H9 (cell line): ENCODE results near the gene RASL10A. TPM values are rescaled to one million over a fixed set of nuclear protein-coding genes. Genes with fewer than 3 reads are reported as not detected.

Experiments used
- DNase-seq: peaks from one replicate; pipeline ENCODE4 v3.0.0-alpha.2; 2017
- H2AFZ ChIP-seq: one replicate; pipeline ENCODE4 v1.6.1; 2013; ENCODE audit warnings: mild to moderate bottlenecking, low read length, control low read depth, moderate library complexity
- H2AK5ac ChIP-seq: 2 replicates; pipeline ENCODE4 v1.6.1; 2013; ENCODE audit warnings: low read length, control low read depth, mixed read lengths; ENCODE audit not compliant: insufficient read length
- H2BK120ac ChIP-seq: one replicate; pipeline ENCODE4 v1.6.1; 2013; ENCODE audit warnings: low read depth, mild to moderate bottlenecking, low read length, control low read depth, inconsistent platforms; ENCODE audit not compliant: poor library complexity, severe bottlenecking
- H2BK12ac ChIP-seq: 2 replicates; pipeline ENCODE4 v1.6.1; 2013; ENCODE audit warnings: low read length, control low read depth, mixed read lengths, low read depth; ENCODE audit not compliant: insufficient read length
- H2BK15ac ChIP-seq: 2 replicates; pipeline ENCODE4 v1.6.1; 2013; ENCODE audit warnings: low read depth, low read length, control low read depth
- H2BK20ac ChIP-seq: one replicate; pipeline ENCODE4 v1.6.1; 2013; ENCODE audit warnings: low read depth, mild to moderate bottlenecking, low read length, control low read depth, inconsistent platforms; ENCODE audit not compliant: poor library complexity, severe bottlenecking
- H2BK5ac ChIP-seq: 2 replicates; pipeline ENCODE4 v1.6.1; 2013; ENCODE audit warnings: low read length, control low read depth, mixed read lengths; ENCODE audit not compliant: insufficient read length
- H3K14ac ChIP-seq: 2 replicates; pipeline ENCODE4 v1.6.1; 2013; ENCODE audit warnings: low read length, control low read depth; ENCODE audit not compliant: insufficient read depth
- H3K18ac ChIP-seq: 2 replicates; pipeline ENCODE4 v1.6.1; 2013; ENCODE audit warnings: low read depth, mild to moderate bottlenecking, mixed read lengths, low read length, control low read depth; ENCODE audit not compliant: insufficient read length
- H3K23ac ChIP-seq: 2 replicates; pipeline ENCODE4 v1.6.1; 2013; ENCODE audit warnings: low read length, control low read depth, mixed read lengths, low read depth; ENCODE audit not compliant: insufficient read length
- H3K23me2 ChIP-seq: 2 replicates; pipeline ENCODE4 v1.6.1; 2013; ENCODE audit warnings: low read depth, mild to moderate bottlenecking, mixed read lengths, low read length, control low read depth; ENCODE audit not compliant: insufficient read length, poor library complexity, severe bottlenecking
- H3K27ac ChIP-seq: 2 replicates; pipeline ENCODE4 v1.5.1; 2013; ENCODE audit warnings: low read length, control low read depth, mixed read lengths, low read depth; ENCODE audit not compliant: insufficient read length
- H3K27me3 ChIP-seq: 2 replicates; pipeline ENCODE4 v1.6.1; 2013; ENCODE audit warnings: low read length, control low read depth, inconsistent platforms; ENCODE audit not compliant: insufficient read depth
- H3K4ac ChIP-seq: 2 replicates; pipeline ENCODE4 v1.6.1; 2013; ENCODE audit warnings: low read depth, mild to moderate bottlenecking, control low read depth, inconsistent platforms, low read length, moderate library complexity
- H3K4me1 ChIP-seq: 2 replicates; pipeline ENCODE4 v1.6.1; 2013; ENCODE audit warnings: low read length, control low read depth, inconsistent platforms; ENCODE audit not compliant: insufficient read depth
- H3K4me2 ChIP-seq: 2 replicates; pipeline ENCODE4 v1.6.1; 2013; ENCODE audit warnings: low read length, control low read depth, mixed read lengths; ENCODE audit not compliant: insufficient read length, insufficient read depth
- H3K56ac ChIP-seq: 2 replicates; pipeline ENCODE4 v1.6.1; 2013; ENCODE audit warnings: low read depth, mild to moderate bottlenecking, mixed read lengths, low read length, control low read depth; ENCODE audit not compliant: insufficient read length
- H3K79me1 ChIP-seq: 2 replicates; pipeline ENCODE4 v1.6.1; 2013; ENCODE audit warnings: low read depth, mild to moderate bottlenecking, moderate library complexity, low read length, control low read depth, inconsistent platforms; ENCODE audit not compliant: insufficient read depth, poor library complexity, severe bottlenecking
- H3K79me2 ChIP-seq: 2 replicates; pipeline ENCODE4 v1.6.1; 2013; ENCODE audit warnings: low read length, control low read depth, inconsistent platforms; ENCODE audit not compliant: insufficient read depth
- H3K9ac ChIP-seq: 2 replicates; pipeline ENCODE4 v1.6.1; 2013; ENCODE audit warnings: low read length, control low read depth, mixed read lengths; ENCODE audit not compliant: insufficient read length; ENCODE audit errors: extremely low read depth
- H3K9me3 ChIP-seq: one replicate; pipeline ENCODE4 v1.6.1; 2013; ENCODE audit warnings: low read depth, low read length, inconsistent platforms; ENCODE audit not compliant: control insufficient read depth
- H3T11ph ChIP-seq: one replicate; pipeline ENCODE4 v1.6.1; 2013; ENCODE audit warnings: mild to moderate bottlenecking, low read length, control low read depth, inconsistent platforms
- H4K20me1 ChIP-seq: one replicate; pipeline ENCODE4 v1.6.1; 2013; ENCODE audit not compliant: control insufficient read depth, insufficient read length, insufficient read depth
- H4K5ac ChIP-seq: 2 replicates; pipeline ENCODE4 v1.6.1; 2013; ENCODE audit warnings: low read depth, mild to moderate bottlenecking, mixed read lengths, low read length, control low read depth; ENCODE audit not compliant: insufficient read length
- H4K8ac ChIP-seq: replicated peaks from 2 replicates; pipeline ENCODE4 v1.6.1; 2013; ENCODE audit warnings: low read length, control low read depth, mixed read lengths, low read depth; ENCODE audit not compliant: insufficient read length
- H4K91ac ChIP-seq: 2 replicates; pipeline ENCODE4 v1.6.1; 2013; ENCODE audit warnings: low read depth, mild to moderate bottlenecking, moderate library complexity, mixed read lengths, low read length, control low read depth; ENCODE audit not compliant: insufficient read length
- H3K27ac Mint-ChIP-seq, 3 experiments: 2 replicates in 2 of 3; 3 replicates in 1 of 3; pipeline ENCODE4 v1.8.0; 2020 to 2021; ENCODE audit warnings: mixed read lengths in 3 of 3, mild to moderate bottlenecking in 1 of 3, moderate library complexity in 1 of 3
- H3K27me3 Mint-ChIP-seq: 2 replicates; pipeline ENCODE4 v1.8.0; 2021; ENCODE audit warnings: low read depth, mild to moderate bottlenecking, moderate library complexity, mixed read lengths
- H3K36me3 Mint-ChIP-seq, 3 experiments: 2 replicates in 2 of 3; 3 replicates in 1 of 3; pipeline ENCODE4 v1.8.0; 2020 to 2021; ENCODE audit warnings: low read depth in 3 of 3, mixed read lengths in 3 of 3; ENCODE audit not compliant: insufficient read depth in 1 of 3
- H3K4me1 Mint-ChIP-seq, 2 experiments: 2 replicates each; pipeline ENCODE4 v1.8.0; 2020; ENCODE audit warnings: mixed read lengths in 2 of 2
- H3K4me3 Mint-ChIP-seq, 2 experiments: 2 replicates in 1 of 2; 3 replicates in 1 of 2; pipeline ENCODE4 v1.8.0; 2020 to 2021; ENCODE audit warnings: mild to moderate bottlenecking in 2 of 2, mixed read lengths in 2 of 2, moderate library complexity in 1 of 2
- H3K9me3 Mint-ChIP-seq, 2 experiments: 2 replicates in 1 of 2; 3 replicates in 1 of 2; pipeline ENCODE4 v1.8.0; 2020; ENCODE audit warnings: mild to moderate bottlenecking in 2 of 2, mixed read lengths in 2 of 2, moderate library complexity in 1 of 2
- WGBS: extraction: QIAGEN DNeasy Blood & Tissue Kit; methylation state at CpG from one replicate; pipeline ENCODE4 v1.1.7; 2013; ENCODE audit warnings: missing lambda C conversion rate, low lambda C conversion rate, mixed read lengths; ENCODE audit not compliant: insufficient read length; ENCODE audit errors: extremely low coverage; 5-methylcytosine and 5-hydroxymethylcytosine counted together
- total RNA-seq: library from RNA; stranded (reverse); gene quantifications from 2 replicates; pipeline ENCODE4 v1.2.1, GENCODE V29; 2021
- TF ChIP-seq, protein P1 (sequence below): fragments of 200-600 bp; sonication (generic); conservative IDR thresholded peaks from 3 replicates; pipeline ENCODE4 v1.8.0; 2021; ENCODE audit warnings: antibody characterized with exemption, mild to moderate bottlenecking

Gene RASL10A
- total RNA-seq, 1 experiment from 2014 or later = 0.90 TPM

DNA sequence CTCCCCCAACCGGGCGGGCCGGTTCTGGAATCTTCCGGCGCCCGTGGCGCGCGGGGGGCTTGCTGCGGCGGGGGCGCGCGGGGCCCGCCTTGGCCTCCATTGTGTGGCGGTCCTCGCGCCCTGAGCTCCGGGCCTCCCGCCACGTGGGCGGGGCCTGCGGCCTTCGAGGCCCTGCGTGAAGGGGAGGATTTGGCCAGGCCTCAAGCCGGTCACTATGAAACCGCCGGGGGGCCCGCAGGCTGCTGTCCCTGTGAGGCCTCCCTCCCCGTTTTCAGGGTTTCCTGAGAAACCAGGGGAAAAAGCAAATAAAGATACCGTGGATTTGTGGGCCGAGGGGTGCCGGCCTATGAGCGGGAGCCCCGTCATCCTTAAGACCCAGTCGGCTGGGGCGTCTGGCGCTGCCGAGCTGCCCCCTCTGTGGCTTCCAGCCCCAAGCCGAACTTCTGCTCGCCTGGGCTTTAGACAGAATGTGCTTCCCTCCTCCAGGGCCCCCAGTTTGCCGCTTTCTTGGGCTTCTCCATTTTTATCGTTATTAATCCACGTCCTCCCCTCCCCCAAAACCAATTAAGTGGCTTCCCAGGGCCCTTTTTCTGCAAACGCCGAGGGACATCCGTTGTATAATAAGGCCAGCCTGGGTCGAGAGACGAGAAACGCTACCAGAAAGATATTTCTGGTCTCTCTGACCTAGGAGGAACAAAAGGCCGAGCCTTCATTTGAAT lies 46.8 kb downstream of the RASL10A start:
- Histone ChIP-seq H2AK5ac (no peak overlapping the region), H3K23me2 (peaks cover 23% of the 10 kb centered on the region), H3K4ac (peak overlapping the region; percentile 64; the same call in 1 of the 2 replicates), H2BK15ac (no peak overlapping the region; the same call in 1 of the 2 replicates), H3K27me3 (no peaks in the 10 kb centered on the region), H3K79me1 (no peaks in the 10 kb centered on the region), H2BK5ac (peak overlapping the region; percentile 90), H3K4me2 (peak overlapping the region; percentile 92), H3K18ac (peak overlapping the region; percentile 98), H2BK12ac (peak overlapping the region; percentile 31), H3K4me1 (peaks cover 8% of the 10 kb centered on the region), H3K27ac (peak overlapping the region; percentile 72), H2BK20ac (no peak overlapping the region), H3K56ac (peak overlapping the region; percentile 85), H3K9ac (peak overlapping the region; percentile 99), H4K20me1 (no peaks in the 10 kb centered on the region), H4K8ac (no peak overlapping the region), H4K5ac (no peak overlapping the region), H2AFZ (no peak overlapping the region), H3K9me3 (no peaks in the 10 kb centered on the region), H2BK120ac (peak overlapping the region; percentile 80), H3K14ac (peak overlapping the region; percentile 98), H3K23ac (no peak overlapping the region), H3T11ph (no peak overlapping the region), H3K79me2 (peaks cover 49% of the 10 kb centered on the region), H4K91ac (peak overlapping the region; percentile 11)
- Mint-ChIP-seq H3K9me3 (peaks cover 0 to 4% of the 10 kb centered on the region in 2 experiments; a peak in 2 of 5 replicates), H3K4me1 (peaks cover 44 to 50% of the 10 kb centered on the region in 2 experiments), H3K36me3 (peaks cover 51 to 76% (median 67%) of the 10 kb centered on the region in 3 experiments; a peak in 6 of 7 replicates), H3K27me3 (no peaks in the 10 kb centered on the region), H3K4me3 (peak overlapping the region; percentile 92 to 93), H3K27ac (peak overlapping the region; percentile 100)
- TF ChIP-seq, protein P1, sequence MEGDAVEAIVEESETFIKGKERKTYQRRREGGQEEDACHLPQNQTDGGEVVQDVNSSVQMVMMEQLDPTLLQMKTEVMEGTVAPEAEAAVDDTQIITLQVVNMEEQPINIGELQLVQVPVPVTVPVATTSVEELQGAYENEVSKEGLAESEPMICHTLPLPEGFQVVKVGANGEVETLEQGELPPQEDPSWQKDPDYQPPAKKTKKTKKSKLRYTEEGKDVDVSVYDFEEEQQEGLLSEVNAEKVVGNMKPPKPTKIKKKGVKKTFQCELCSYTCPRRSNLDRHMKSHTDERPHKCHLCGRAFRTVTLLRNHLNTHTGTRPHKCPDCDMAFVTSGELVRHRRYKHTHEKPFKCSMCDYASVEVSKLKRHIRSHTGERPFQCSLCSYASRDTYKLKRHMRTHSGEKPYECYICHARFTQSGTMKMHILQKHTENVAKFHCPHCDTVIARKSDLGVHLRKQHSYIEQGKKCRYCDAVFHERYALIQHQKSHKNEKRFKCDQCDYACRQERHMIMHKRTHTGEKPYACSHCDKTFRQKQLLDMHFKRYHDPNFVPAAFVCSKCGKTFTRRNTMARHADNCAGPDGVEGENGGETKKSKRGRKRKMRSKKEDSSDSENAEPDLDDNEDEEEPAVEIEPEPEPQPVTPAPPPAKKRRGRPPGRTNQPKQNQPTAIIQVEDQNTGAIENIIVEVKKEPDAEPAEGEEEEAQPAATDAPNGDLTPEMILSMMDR = no peak
- DNase-seq = no peak
- WGBS = no CpG with 5 or more reads among the region's 51 CpGs
